WTC11 (cell line): ENCODE measurements around the gene JCAD. TPM values are rescaled to one million over a fixed set of nuclear protein-coding genes. Genes with fewer than 3 reads are reported as not detected.
A peak's percentile ranks its signal among the peaks of the same experiment; 100 is the strongest.

Experiments used
- ATAC-seq: fragments of 200-7000 bp; cut with Tn5 transposase; 2 replicates; pipeline ENCODE4 v1.10.0; 2021; ENCODE audit warnings: mild to moderate bottlenecking, moderate library complexity
- CTCF ChIA-PET: fragments of 300-600 bp; sonication (Branson Sonifier 250); formaldehyde crosslinking; loops from one replicate; lab custom pipeline; 2021; ENCODE audit warnings: antibody characterized with exemption; lab: Charles Lee
- POLR2A ChIA-PET: fragments of 350-600 bp; sonication (Branson Sonifier 250); formaldehyde crosslinking; loops from one replicate; lab custom pipeline; 2021; ENCODE audit warnings: antibody characterized with exemption; lab: Charles Lee
- DNase-seq: peaks from one replicate; pipeline ENCODE4 v3.0.0; 2021; ENCODE audit warnings: low spot score
- H3K27ac Mint-ChIP-seq: 2 replicates; pipeline ENCODE4 v1.8.0; 2021; ENCODE audit warnings: mixed read lengths
- H3K27me3 Mint-ChIP-seq: 2 replicates; pipeline ENCODE4 v1.8.0; 2021; ENCODE audit warnings: low read depth, mild to moderate bottlenecking, moderate library complexity, mixed read lengths
- H3K36me3 Mint-ChIP-seq: 2 replicates; pipeline ENCODE4 v1.8.0; 2021; ENCODE audit warnings: mixed read lengths
- H3K4me1 Mint-ChIP-seq: 2 replicates; pipeline ENCODE4 v1.8.0; 2022; ENCODE audit warnings: mixed read lengths
- H3K4me3 Mint-ChIP-seq: 2 replicates; pipeline ENCODE4 v1.8.0; 2021; ENCODE audit warnings: mild to moderate bottlenecking, moderate library complexity, mixed read lengths
- H3K9me3 Mint-ChIP-seq: 2 replicates; pipeline ENCODE4 v1.8.0; 2021; ENCODE audit warnings: mixed read lengths
- CBFB ChIP-seq: sonication (generic); formaldehyde crosslinking; IDR thresholded peaks from 2 replicates; pipeline ENCODE4 v1.8.1; 2022; ENCODE audit warnings: mild to moderate bottlenecking, low read depth, missing genetic modification reagents
- CDX4 ChIP-seq: fragments of 250-450 bp; sonication (Bioruptor Pico); IDR thresholded peaks from 2 replicates; pipeline ENCODE4 v1.9.0; 2021; ENCODE audit warnings: moderate library complexity, mild to moderate bottlenecking, inconsistent platforms, borderline replicate concordance
- CREM ChIP-seq: sonication (generic); formaldehyde crosslinking; IDR thresholded peaks from 2 replicates; pipeline ENCODE4 v1.8.1; 2022; ENCODE audit warnings: mild to moderate bottlenecking, missing genetic modification reagents, moderate library complexity
- EMX1 ChIP-seq: fragments of 250-450 bp; sonication (Bioruptor Pico); IDR thresholded peaks from 2 replicates; pipeline ENCODE4 v1.8.0; 2021; ENCODE audit warnings: mild to moderate bottlenecking
- ERG ChIP-seq: fragments of 250-450 bp; sonication (Bioruptor Pico); IDR thresholded peaks from 2 replicates; pipeline ENCODE4 v1.8.0; 2021; ENCODE audit warnings: mild to moderate bottlenecking
- GRHL2 ChIP-seq: fragments of 250-450 bp; sonication (Bioruptor Pico); IDR thresholded peaks from 2 replicates; pipeline ENCODE4 v1.8.0; 2022; ENCODE audit warnings: mild to moderate bottlenecking, moderate library complexity; ENCODE audit not compliant: insufficient replicate concordance, severe bottlenecking
- HMGA2 ChIP-seq: fragments of 250-450 bp; sonication (Bioruptor Pico); IDR thresholded peaks from 2 replicates; pipeline ENCODE4 v1.4.0; 2021; ENCODE audit warnings: mild to moderate bottlenecking, moderate library complexity
- HMGXB4 ChIP-seq: sonication (generic); formaldehyde crosslinking; IDR thresholded peaks from 2 replicates; pipeline ENCODE4 v1.8.1; 2023; ENCODE audit warnings: mild to moderate bottlenecking, moderate library complexity, missing genetic modification reagents
- JAZF1 ChIP-seq: fragments of 250-450 bp; sonication (Bioruptor Pico); IDR thresholded peaks from 2 replicates; pipeline ENCODE4 v1.9.0; 2021; ENCODE audit warnings: moderate library complexity, mild to moderate bottlenecking, inconsistent platforms
- JUN ChIP-seq: sonication (generic); formaldehyde crosslinking; IDR thresholded peaks from 2 replicates; pipeline ENCODE4 v1.8.0; 2023; ENCODE audit warnings: mild to moderate bottlenecking, missing genetic modification reagents
- NR2C2 ChIP-seq: sonication (generic); formaldehyde crosslinking; IDR thresholded peaks from 2 replicates; pipeline ENCODE4 v1.8.0; 2022; ENCODE audit warnings: mild to moderate bottlenecking, missing genetic modification reagents
- PRRX2 ChIP-seq: fragments of 250-450 bp; sonication (Bioruptor Pico); IDR thresholded peaks from 2 replicates; pipeline ENCODE4 v1.8.0; 2021; ENCODE audit warnings: mild to moderate bottlenecking
- RORB ChIP-seq: fragments of 250-450 bp; sonication (Bioruptor Pico); IDR thresholded peaks from 2 replicates; pipeline ENCODE4 v1.9.0; 2021; ENCODE audit warnings: mild to moderate bottlenecking
- SOX15 ChIP-seq: fragments of 250-450 bp; sonication (Bioruptor Pico); IDR thresholded peaks from 2 replicates; pipeline ENCODE4 v1.9.0; 2021; ENCODE audit warnings: mild to moderate bottlenecking
- STAT6 ChIP-seq: sonication (generic); formaldehyde crosslinking; conservative IDR thresholded peaks from 2 replicates; pipeline ENCODE4 v1.8.1; 2023; ENCODE audit warnings: mild to moderate bottlenecking, low read depth, missing genetic modification reagents, moderate library complexity
- TCF7 ChIP-seq: sonication (generic); formaldehyde crosslinking; IDR thresholded peaks from 2 replicates; pipeline ENCODE4 v1.8.0; 2022; ENCODE audit warnings: mild to moderate bottlenecking, low read depth, missing genetic modification reagents, moderate library complexity
- TEAD1 ChIP-seq: sonication (generic); formaldehyde crosslinking; IDR thresholded peaks from 2 replicates; pipeline ENCODE4 v1.8.0; 2022; ENCODE audit warnings: mild to moderate bottlenecking, missing genetic modification reagents
- TEAD4 ChIP-seq: sonication (generic); formaldehyde crosslinking; IDR thresholded peaks from 2 replicates; pipeline ENCODE4 v1.8.0; 2022; ENCODE audit warnings: mild to moderate bottlenecking, missing genetic modification reagents
- ZNF263 ChIP-seq: sonication (generic); formaldehyde crosslinking; IDR thresholded peaks from 2 replicates; pipeline ENCODE4 v1.8.1; 2022; ENCODE audit warnings: low read depth, mild to moderate bottlenecking, moderate library complexity, missing genetic modification reagents
- ZNF317 ChIP-seq: sonication (generic); formaldehyde crosslinking; IDR thresholded peaks from 2 replicates; pipeline ENCODE4 v1.8.1; 2023; ENCODE audit warnings: low read depth, mild to moderate bottlenecking, moderate library complexity, missing genetic modification reagents, borderline replicate concordance
- ZNF416 ChIP-seq: fragments of 250-450 bp; sonication (Bioruptor Pico); IDR thresholded peaks from 2 replicates; pipeline ENCODE4 v1.9.0; 2021; ENCODE audit warnings: mild to moderate bottlenecking, inconsistent platforms
- ZSCAN18 ChIP-seq: fragments of 250-450 bp; sonication (Bioruptor Pico); IDR thresholded peaks from 2 replicates; pipeline ENCODE4 v2.1.2; 2022; ENCODE audit warnings: mild to moderate bottlenecking, moderate library complexity
- total RNA-seq: library from RNA; stranded (reverse); gene quantifications from 3 replicates; pipeline ENCODE4 v1.2.3, GENCODE V29; 2021

The JCAD gene
- total RNA-seq, 1 experiment from 2014 or later = 1.8 TPM

- peak; percentile 79 for ATAC-seq
- no peaks in the 10 kb centered on the region for H3K9me3 Mint-ChIP-seq
- H3K4me3 Mint-ChIP-seq = peak overlapping the region; percentile 37
- H3K27ac Mint-ChIP-seq = peak overlapping the region; percentile 92
- no peaks in the 10 kb centered on the region for H3K36me3 Mint-ChIP-seq
- ChIA-PET POLR2A (no interaction called here), CTCF (interaction anchor here (1.0 to 1.1 kb wide), 3 partner anchors 32 to 199 kb away, joined by 3 to 5 read pairs (median 5); no protein-coding TSS in a partner anchor)
- no peak for DNase-seq
- H3K27me3 Mint-ChIP-seq = no peaks in the 10 kb centered on the region
- 0 out of 2 replicates have a peak, but pooled peaks have one; percentile 49 for TF ChIP-seq ZNF263
- TF ChIP-seq EMX1 (CRISPR knock-in tag) = no peak
- peaks cover 26% of the 10 kb centered on the region for H3K4me1 Mint-ChIP-seq
These were observed 24.8 kb downstream of the JCAD start for GRCh38 chr10:30034433-30035137.

GRCh38 chr10:30032125-30032524 lies 27.3 kb downstream of the JCAD start:
- Mint-ChIP-seq H3K27ac (no peak overlapping the region), H3K27me3 (no peaks in the 10 kb centered on the region), H3K36me3 (no peaks in the 10 kb centered on the region), H3K4me3 (no peak overlapping the region), H3K9me3 (no peaks in the 10 kb centered on the region), H3K4me1 (peaks cover 32% of the 10 kb centered on the region)
- ATAC-seq (no peak), DNase-seq (no peak)
- CTCF ChIA-PET = interaction anchor here (0.6 to 1.2 kb wide), 3 partner anchors 26 to 77 kb away, joined by 4 to 5 read pairs (median 4); no protein-coding TSS in a partner anchor
- TF ChIP-seq SOX15 (no peak), JAZF1 (CRISPR knock-in tag) (no peak), GRHL2 (CRISPR knock-in tag) (no peak), HMGXB4 (CRISPR knock-in tag) (no peak), TCF7 (CRISPR knock-in tag) (no peak), TEAD4 (CRISPR knock-in tag) (no peak), PRRX2 (no peak), HMGA2 (CRISPR knock-in tag) (no peak)
- POLR2A ChIA-PET = interaction anchor here (0.7 kb wide), 1 partner anchor 1730 kb away, joined by 4 read pairs; no protein-coding TSS in a partner anchor

- H3K36me3 Mint-ChIP-seq = no peaks in the 10 kb centered on the region
- no peaks in the 10 kb centered on the region for H3K27me3 Mint-ChIP-seq
These were observed 29.5 kb downstream of the JCAD start for GRCh38 chr10:30029872-30030256.

More at GRCh38 chr10:30029872-30030256, 29.5 kb downstream of the JCAD start:
- Mint-ChIP-seq H3K27ac (no peak overlapping the region), H3K4me1 (peaks cover 26% of the 10 kb centered on the region), H3K4me3 (no peak overlapping the region), H3K9me3 (no peaks in the 10 kb centered on the region)
- no peak for DNase-seq
- ChIA-PET CTCF (no interaction called here), POLR2A (no interaction called here)
- TF ChIP-seq ZNF317 (CRISPR knock-in tag) (no peak), ERG (no peak), ZSCAN18 (CRISPR knock-in tag) (no peak), CBFB (CRISPR knock-in tag) (no peak), STAT6 (CRISPR knock-in tag) (no peak), NR2C2 (CRISPR knock-in tag) (no peak), RORB (CRISPR knock-in tag) (no peak), GRHL2 (CRISPR knock-in tag) (no peak), ZNF263 (no peak), JUN (CRISPR knock-in tag) (no peak), CDX4 (no peak), ZNF416 (CRISPR knock-in tag) (no peak), TEAD1 (CRISPR knock-in tag) (no peak), CREM (CRISPR knock-in tag) (no peak)
- ATAC-seq = no peak
